ENCODE data around the gene INPP4B. TPM values are rescaled to one million over a fixed set of nuclear protein-coding genes. Genes with fewer than 3 reads are reported as not detected.

The INPP4B gene
- total and polyA plus RNA-seq, 2 of the 4 experiments (the other 2 are of a cell fraction), result 1.8 to 14.0 TPM

DNA sequence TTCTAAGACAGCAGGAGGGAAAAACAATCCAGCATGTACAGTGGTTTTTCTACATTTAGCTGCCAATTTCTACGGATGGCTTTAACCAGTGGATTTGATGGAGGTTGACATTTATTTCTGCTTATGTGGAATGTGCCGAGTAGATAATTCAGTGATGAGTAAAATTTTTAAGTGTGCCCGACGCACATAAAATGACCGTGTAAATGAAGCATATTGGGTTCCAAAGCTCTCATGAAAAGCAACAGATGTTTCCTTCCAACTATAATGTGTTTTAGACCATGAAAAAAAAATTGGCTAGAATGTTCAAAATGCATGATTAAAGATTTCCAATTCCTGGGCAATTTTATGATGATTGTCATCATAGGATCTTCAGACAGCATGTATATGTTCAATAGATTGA, 14.1 kb downstream of the INPP4B start:
- no peak overlapping the region for H4K8ac ChIP-seq (ENCODE audit: low read depth in 2 of 2, low read length in 2 of 2)
- POLR2A ChIA-PET (ENCODE audit: unreplicated experiment), result no interaction called here
- no peak overlapping the region for H3K27ac ChIP-seq (ENCODE audit: insufficient read depth, low read length)
- no CpG with 5 or more reads among the region's 5 CpGs for WGBS, 2 experiments (ENCODE audit: extremely low coverage in 2 of 2, insufficient read length in 1 of 2)
- H3K9ac ChIP-seq (ENCODE audit: low read depth, low read length), result no peak overlapping the region
- no peaks in the 10 kb centered on the region for H3K27me3 ChIP-seq (ENCODE audit: control insufficient read depth, insufficient read depth, low read length)
- no peaks in the 10 kb centered on the region for H3K36me3 ChIP-seq (ENCODE audit: control insufficient read depth, insufficient read depth, low read length)
- no peak overlapping the region for H3K4me3 ChIP-seq (ENCODE audit: insufficient read depth, low read depth, low read length)
- H3K79me1 ChIP-seq (ENCODE audit: low read depth in 1 of 2, low read length in 2 of 2), result no peaks in the 10 kb centered on the region
- ATAC-seq (ENCODE audit: low read depth) (no peak), DNase-seq (no peak)
- no peak overlapping the region for H3K4me2 ChIP-seq (ENCODE audit: low read depth, low read length)
- H2AK9ac ChIP-seq (replicated peaks; ENCODE audit: low read depth, low read length, poor library complexity), result no peak overlapping the region
- no peaks in the 10 kb centered on the region for H4K20me1 ChIP-seq (ENCODE audit: insufficient read depth, low read length)
- H3K14ac ChIP-seq (replicated peaks; ENCODE audit: low read depth, low read length), result no peak overlapping the region
- H3K23ac ChIP-seq (ENCODE audit: low read depth, low read length), result no peak overlapping the region
- no peak overlapping the region for H2BK120ac ChIP-seq (ENCODE audit: low read depth, low read length)
- intact Hi-C loops (cut with micrococcal nuclease), result loop anchor here (2.0 kb wide), 1 partner anchor 479 kb away; no protein-coding TSS in a partner anchor
- no peak overlapping the region for H3K56ac ChIP-seq (ENCODE audit: extremely low read depth, insufficient read depth, low read length)
- in situ Hi-C loops (cut with MboI; ENCODE audit: low sequenced_read_pairs), result loop anchor here (25.0 kb wide), 2 partner anchors 1495 to 1670 kb away; no protein-coding TSS in a partner anchor
- no peak overlapping the region for H2AFZ ChIP-seq (replicated peaks; ENCODE audit: low read length, poor library complexity)
- BruUV-seq (replicated peaks), result no TSS peak
- no peak overlapping the region for H2AK5ac ChIP-seq (ENCODE audit: low read depth, low read length)
- no peaks in the 10 kb centered on the region for H3K9me3 ChIP-seq (ENCODE audit: control insufficient read depth, insufficient read depth, low read length)
- H4K5ac ChIP-seq (ENCODE audit: low read depth, low read length), result no peak overlapping the region
- TF ChIP-seq FOS (IDR thresholded peaks at IDR 0.05; ENCODE audit: low read depth, low read length), result no peak
- TF ChIP-seq POLR2A (IDR thresholded peaks at IDR 0.05; ENCODE audit: low read depth, low read length), result no peak
- TF ChIP-seq MAFK (IDR thresholded peaks at IDR 0.05; ENCODE audit: low read depth, low read length), result no peak
- no peak for TF ChIP-seq MAZ (IDR thresholded peaks at IDR 0.05; ENCODE audit: borderline replicate concordance, low read depth, low read length)
- no peak for TF ChIP-seq BHLHE40 (IDR thresholded peaks at IDR 0.05; ENCODE audit: low read depth, low read length)
- no peak for TF ChIP-seq CEBPB (IDR thresholded peaks at IDR 0.05; ENCODE audit: low read depth, low read length)
- no peak for TF ChIP-seq RCOR1 (IDR thresholded peaks at IDR 0.05; ENCODE audit: insufficient replicate concordance, low read length)
- no peak for TF ChIP-seq RAD21 (IDR thresholded peaks at IDR 0.05; ENCODE audit: low read length)
- no peak for TF ChIP-seq RFX5 (IDR thresholded peaks at IDR 0.05; ENCODE audit: low read depth, low read length)
- TF ChIP-seq CHD1 (IDR thresholded peaks at IDR 0.05; ENCODE audit: low read depth, low read length), result no peak
- TF ChIP-seq, protein P1, sequence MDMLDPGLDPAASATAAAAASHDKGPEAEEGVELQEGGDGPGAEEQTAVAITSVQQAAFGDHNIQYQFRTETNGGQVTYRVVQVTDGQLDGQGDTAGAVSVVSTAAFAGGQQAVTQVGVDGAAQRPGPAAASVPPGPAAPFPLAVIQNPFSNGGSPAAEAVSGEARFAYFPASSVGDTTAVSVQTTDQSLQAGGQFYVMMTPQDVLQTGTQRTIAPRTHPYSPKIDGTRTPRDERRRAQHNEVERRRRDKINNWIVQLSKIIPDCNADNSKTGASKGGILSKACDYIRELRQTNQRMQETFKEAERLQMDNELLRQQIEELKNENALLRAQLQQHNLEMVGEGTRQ (IDR thresholded peaks at IDR 0.05; ENCODE audit: low read depth, low read length), result no peak
- TF ChIP-seq, protein P2, sequence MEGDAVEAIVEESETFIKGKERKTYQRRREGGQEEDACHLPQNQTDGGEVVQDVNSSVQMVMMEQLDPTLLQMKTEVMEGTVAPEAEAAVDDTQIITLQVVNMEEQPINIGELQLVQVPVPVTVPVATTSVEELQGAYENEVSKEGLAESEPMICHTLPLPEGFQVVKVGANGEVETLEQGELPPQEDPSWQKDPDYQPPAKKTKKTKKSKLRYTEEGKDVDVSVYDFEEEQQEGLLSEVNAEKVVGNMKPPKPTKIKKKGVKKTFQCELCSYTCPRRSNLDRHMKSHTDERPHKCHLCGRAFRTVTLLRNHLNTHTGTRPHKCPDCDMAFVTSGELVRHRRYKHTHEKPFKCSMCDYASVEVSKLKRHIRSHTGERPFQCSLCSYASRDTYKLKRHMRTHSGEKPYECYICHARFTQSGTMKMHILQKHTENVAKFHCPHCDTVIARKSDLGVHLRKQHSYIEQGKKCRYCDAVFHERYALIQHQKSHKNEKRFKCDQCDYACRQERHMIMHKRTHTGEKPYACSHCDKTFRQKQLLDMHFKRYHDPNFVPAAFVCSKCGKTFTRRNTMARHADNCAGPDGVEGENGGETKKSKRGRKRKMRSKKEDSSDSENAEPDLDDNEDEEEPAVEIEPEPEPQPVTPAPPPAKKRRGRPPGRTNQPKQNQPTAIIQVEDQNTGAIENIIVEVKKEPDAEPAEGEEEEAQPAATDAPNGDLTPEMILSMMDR (conservative IDR thresholded peaks at IDR 0.05; ENCODE audit: low read depth, low read length), result no peak
- no peak for TF ChIP-seq MXI1 (IDR thresholded peaks at IDR 0.05; ENCODE audit: borderline replicate concordance, low read depth, low read length)
- TF ChIP-seq, protein P3, sequence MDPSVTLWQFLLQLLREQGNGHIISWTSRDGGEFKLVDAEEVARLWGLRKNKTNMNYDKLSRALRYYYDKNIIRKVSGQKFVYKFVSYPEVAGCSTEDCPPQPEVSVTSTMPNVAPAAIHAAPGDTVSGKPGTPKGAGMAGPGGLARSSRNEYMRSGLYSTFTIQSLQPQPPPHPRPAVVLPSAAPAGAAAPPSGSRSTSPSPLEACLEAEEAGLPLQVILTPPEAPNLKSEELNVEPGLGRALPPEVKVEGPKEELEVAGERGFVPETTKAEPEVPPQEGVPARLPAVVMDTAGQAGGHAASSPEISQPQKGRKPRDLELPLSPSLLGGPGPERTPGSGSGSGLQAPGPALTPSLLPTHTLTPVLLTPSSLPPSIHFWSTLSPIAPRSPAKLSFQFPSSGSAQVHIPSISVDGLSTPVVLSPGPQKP (IDR thresholded peaks at IDR 0.05; ENCODE audit: borderline replicate concordance, low read depth, low read length), result no peak
- TF ChIP-seq NFE2L2 (IDR thresholded peaks at IDR 0.05; ENCODE audit: low read depth, low read length), result no peak
- no peak for TF ChIP-seq SMC3 (IDR thresholded peaks at IDR 0.05; ENCODE audit: low read depth, low read length)
- no peaks in the 10 kb centered on the region for H3K9me1 ChIP-seq (ENCODE audit: insufficient read depth, low read length)
- dilution Hi-C loops (cut with HindIII; ENCODE audit: low sequenced_read_pairs, unreplicated experiment), result no loop called here
- no peak overlapping the region for H3K4ac ChIP-seq (ENCODE audit: low read depth, low read length)
- H3K4me1 ChIP-seq (ENCODE audit: control insufficient read depth, insufficient read depth, low read length), result no peaks in the 10 kb centered on the region; the same call in 1 of the 2 replicates
- CTCF ChIA-PET, result no interaction called here
- no peak overlapping the region for H3K18ac ChIP-seq (ENCODE audit: low read depth, low read length)
- no peak overlapping the region for H2BK15ac ChIP-seq (ENCODE audit: low read depth, low read length)
- H2BK20ac ChIP-seq (ENCODE audit: low read depth, low read length), result no peak overlapping the region
- no peak overlapping the region for H2BK5ac ChIP-seq (ENCODE audit: low read depth, low read length, poor library complexity, severe bottlenecking)
- no peak overlapping the region for H4K91ac ChIP-seq (ENCODE audit: insufficient read depth, low read depth, low read length)
